Endothelial cell of umbilical vein (primary cell): ENCODE data around the gene INPP5A. TPM values are rescaled to one million over a fixed set of nuclear protein-coding genes. Genes with fewer than 3 reads are reported as not detected.

Source experiments
- BruUV-seq: library from RNA; stranded (reverse); fragments of 400-500 nt; replicated peaks from 2 replicates; lab custom pipeline; 2021; lab: Mats Ljungman, UMichigan
- CTCF ChIA-PET: fragments of 300-600, 350-600 bp; sonication (Branson Sonifier 250); formaldehyde crosslinking; loops from one replicate; lab custom pipeline; 2021; ENCODE audit warnings: antibody characterized with exemption, inconsistent platforms; lab: Charles Lee
- POLR2A ChIA-PET: fragments of 300-600, 350-600 bp; sonication (Branson Sonifier 250); formaldehyde crosslinking; loops from one replicate; lab custom pipeline; 2021; ENCODE audit warnings: antibody characterized with exemption, inconsistent platforms; lab: Charles Lee
- DNase-seq: peaks from one replicate; pipeline ENCODE4 v3.0.0-alpha.2; 2011; ENCODE audit warnings: low read depth, low spot score
- FAIRE-seq: peaks from 2 replicates; lab custom pipeline; 2011; peaks lifted over from hg19 to GRCh38; lab: Jason Lieb, UNC
- H2AFZ ChIP-seq: 2 replicates; pipeline ENCODE4 v1.6.0; 2012; ENCODE audit warnings: low read depth, low read length, control low read depth, inconsistent platforms
- H3K27ac ChIP-seq: 2 replicates; pipeline ENCODE4 v1.5.1; 2011; ENCODE audit warnings: low read depth, mild to moderate bottlenecking, control low read depth, low read length, moderate library complexity; ENCODE audit not compliant: insufficient read depth
- H3K27me3 ChIP-seq, 2 experiments: 2 replicates each; pipeline versions ENCODE4 v1.6.0 to v1.6.1; 2011; ENCODE audit warnings: low read length in 2 of 2, mixed read lengths in 1 of 2; ENCODE audit not compliant: control insufficient read depth in 2 of 2, insufficient read depth in 2 of 2
- H3K36me3 ChIP-seq, 2 experiments: 2 replicates in 1 of 2; 3 replicates in 1 of 2; pipeline ENCODE4 v1.5.1; 2011; ENCODE audit warnings: low read length in 2 of 2, mild to moderate bottlenecking in 1 of 2, moderate library complexity in 1 of 2; ENCODE audit not compliant: control insufficient read depth in 2 of 2, insufficient read depth in 2 of 2; ENCODE audit errors: extremely low read depth in 1 of 2
- H3K4me1 ChIP-seq: 3 replicates; pipeline ENCODE4 v1.5.1; 2011; ENCODE audit warnings: mild to moderate bottlenecking, low read length; ENCODE audit not compliant: control insufficient read depth, insufficient read depth; ENCODE audit errors: extremely low read depth
- H3K4me2 ChIP-seq: 2 replicates; pipeline ENCODE4 v1.6.1; 2011; ENCODE audit warnings: low read length, control low read depth, mixed read lengths; ENCODE audit not compliant: insufficient read depth
- H3K4me3 ChIP-seq, 3 experiments: fragments of 200-600 bp in 1 of 3; sonication (generic), shearing (Covaris generic) in 1 of 3; replicated peaks in 1 of 3; 2 replicates each; pipeline ENCODE4 v1.5.1; 2011 to 2016; ENCODE audit warnings: control low read depth in 3 of 3, low read length in 3 of 3, mild to moderate bottlenecking in 2 of 3, inconsistent platforms in 1 of 3, low read depth in 1 of 3, moderate library complexity in 1 of 3; ENCODE audit not compliant: insufficient read depth in 1 of 3
- H3K79me2 ChIP-seq: 2 replicates; pipeline ENCODE4 v1.6.0; 2012; ENCODE audit warnings: low read length, inconsistent platforms; ENCODE audit not compliant: control insufficient read depth, insufficient read depth
- H3K9ac ChIP-seq: replicated peaks from 2 replicates; pipeline ENCODE3; 2011; ENCODE audit warnings: low read length, control low read depth; ENCODE audit not compliant: insufficient read depth; ENCODE audit errors: extremely low read depth
- H3K9me1 ChIP-seq: replicated peaks from 3 replicates; pipeline ENCODE4 v1.6.0; 2011; ENCODE audit warnings: mild to moderate bottlenecking, low read length; ENCODE audit not compliant: control insufficient read depth, insufficient read depth; ENCODE audit errors: extremely low read depth
- H3K9me3 ChIP-seq: replicated peaks from 2 replicates; pipeline ENCODE4 v1.5.1; 2012; ENCODE audit warnings: low read length, inconsistent platforms; ENCODE audit not compliant: control insufficient read depth, insufficient read depth
- H4K20me1 ChIP-seq: replicated peaks from 2 replicates; pipeline ENCODE3; 2011; ENCODE audit warnings: mild to moderate bottlenecking, low read length; ENCODE audit not compliant: control insufficient read depth, insufficient read depth; ENCODE audit errors: extremely low read depth
- EZH2 ChIP-seq: IDR thresholded peaks from 2 replicates; pipeline ENCODE4 v1.6.1; 2012; ENCODE audit warnings: borderline replicate concordance, low read depth, mild to moderate bottlenecking, moderate library complexity, low read length, inconsistent platforms; ENCODE audit not compliant: severe bottlenecking
- FOS ChIP-seq: IDR thresholded peaks from 2 replicates; pipeline ENCODE4 v1.6.1; 2011; ENCODE audit warnings: mild to moderate bottlenecking, low read length, moderate library complexity, borderline replicate concordance; ENCODE audit not compliant: insufficient read depth
- GATA2 ChIP-seq: IDR thresholded peaks from 2 replicates; pipeline ENCODE4 v1.7.0; 2011; ENCODE audit warnings: low read depth, mild to moderate bottlenecking, moderate library complexity, mixed read lengths, low read length; ENCODE audit not compliant: insufficient read length, insufficient read depth
- JUN ChIP-seq: IDR thresholded peaks from 2 replicates; pipeline ENCODE4 v1.6.1; 2011; ENCODE audit warnings: borderline replicate concordance, low read depth; ENCODE audit not compliant: insufficient read length, insufficient read depth
- MYC ChIP-seq: IDR thresholded peaks from one replicate; pipeline ENCODE4 v1.6.1; 2011; ENCODE audit warnings: mild to moderate bottlenecking, low read depth, low read length
- POLR2A ChIP-seq: IDR thresholded peaks from 2 replicates; pipeline ENCODE4 v1.6.1; 2012; ENCODE audit warnings: low read depth, mild to moderate bottlenecking, control low read depth, low read length
- dilution Hi-C: fragments of 300-500 bp; cut with MboI; formaldehyde crosslinking; loops from one replicate; pipeline ENCODE4 v1.15.0; 2019; ENCODE audit warnings: low sequenced_read_pairs; ENCODE audit not compliant: extremely low pct_ligation_motif_present
- intact Hi-C: fragments of 100-400 bp; cut with micrococcal nuclease; formaldehyde crosslinking; loops from one replicate; pipeline ENCODE4 v1.10.0; 2022
- polyA plus RNA-seq, 4 experiments: library from polyadenylated mRNA; depleted of rRNA in 3 of 4; stranded (reverse) in 3 of 4; unstranded in 1 of 4; fragments of >200 nt; gene quantifications; 2 replicates each; pipeline versions ENCODE4 v1.2.1 to v1.2.3, GENCODE V29; 2011 to 2012; ENCODE audit warnings: missing spikeins in 1 of 4
- total RNA-seq: library from RNA; stranded (reverse); gene quantifications from 2 replicates; pipeline ENCODE4 v1.2.3, GENCODE V29; 2021
- TF ChIP-seq, protein P1 (sequence below), 2 donors: IDR thresholded peaks; 1 replicate in 1 of 2; 2 replicates in 1 of 2; pipeline ENCODE4 v1.5.1; 2011; ENCODE audit warnings: low read length in 2 of 2, mild to moderate bottlenecking in 2 of 2, moderate library complexity in 2 of 2, control low read depth in 1 of 2, inconsistent platforms in 1 of 2, low read depth in 1 of 2; ENCODE audit not compliant: insufficient read depth in 1 of 2; ENCODE audit errors: extremely low read depth in 1 of 2
- TF ChIP-seq, protein P2 (sequence below): IDR thresholded peaks from 2 replicates; pipeline ENCODE4 v1.6.1; 2011; ENCODE audit not compliant: insufficient read depth, insufficient read length

INPP5A gene
- total and polyA plus RNA-seq, 2 donors (not counting 3 experiments of a cell fraction or from before 2014, with no cell fraction given): 22.9 to 33.2 TPM

DNA sequence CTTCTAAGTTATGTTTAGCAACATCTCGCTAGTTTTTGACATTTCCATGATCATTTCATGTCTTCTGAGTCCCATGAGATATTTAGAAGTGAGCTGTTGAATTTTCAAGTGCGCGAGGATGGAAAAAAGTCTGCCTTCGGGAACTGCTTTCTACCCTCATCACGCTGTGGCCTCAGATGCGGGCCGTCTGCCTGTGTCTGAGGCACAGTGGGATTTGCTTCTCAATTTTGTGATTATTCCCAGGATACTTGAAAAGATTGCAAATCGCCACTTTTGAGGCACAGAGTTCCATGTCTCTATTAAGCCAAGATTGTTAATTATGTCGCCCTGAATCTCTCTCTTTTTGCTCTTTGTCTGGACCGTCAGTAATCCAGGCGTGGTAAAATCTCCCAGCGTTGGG, 279.1 kb downstream of the INPP5A start:
- H3K4me1 ChIP-seq: no peaks in the 10 kb centered on the region
- H3K9me3 ChIP-seq: no peaks in the 10 kb centered on the region
- no TSS peak for BruUV-seq
- no peak overlapping the region for H2AFZ ChIP-seq
- H3K27ac ChIP-seq: no peak overlapping the region
- no peak overlapping the region for H3K4me3 ChIP-seq
- H3K9me1 ChIP-seq: no peaks in the 10 kb centered on the region
- intact Hi-C loops (no loop called here), dilution Hi-C loops (no loop called here)
- DNase-seq: no peak
- no peak overlapping the region for H3K4me2 ChIP-seq
- no peak overlapping the region for H3K9ac ChIP-seq
- no peak for TF ChIP-seq EZH2
- no peak for TF ChIP-seq JUN
- TF ChIP-seq, protein P1, sequence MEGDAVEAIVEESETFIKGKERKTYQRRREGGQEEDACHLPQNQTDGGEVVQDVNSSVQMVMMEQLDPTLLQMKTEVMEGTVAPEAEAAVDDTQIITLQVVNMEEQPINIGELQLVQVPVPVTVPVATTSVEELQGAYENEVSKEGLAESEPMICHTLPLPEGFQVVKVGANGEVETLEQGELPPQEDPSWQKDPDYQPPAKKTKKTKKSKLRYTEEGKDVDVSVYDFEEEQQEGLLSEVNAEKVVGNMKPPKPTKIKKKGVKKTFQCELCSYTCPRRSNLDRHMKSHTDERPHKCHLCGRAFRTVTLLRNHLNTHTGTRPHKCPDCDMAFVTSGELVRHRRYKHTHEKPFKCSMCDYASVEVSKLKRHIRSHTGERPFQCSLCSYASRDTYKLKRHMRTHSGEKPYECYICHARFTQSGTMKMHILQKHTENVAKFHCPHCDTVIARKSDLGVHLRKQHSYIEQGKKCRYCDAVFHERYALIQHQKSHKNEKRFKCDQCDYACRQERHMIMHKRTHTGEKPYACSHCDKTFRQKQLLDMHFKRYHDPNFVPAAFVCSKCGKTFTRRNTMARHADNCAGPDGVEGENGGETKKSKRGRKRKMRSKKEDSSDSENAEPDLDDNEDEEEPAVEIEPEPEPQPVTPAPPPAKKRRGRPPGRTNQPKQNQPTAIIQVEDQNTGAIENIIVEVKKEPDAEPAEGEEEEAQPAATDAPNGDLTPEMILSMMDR (IDR thresholded peaks at IDR 0.05; ENCODE audit: extremely low read depth in 1 of 2, insufficient read depth in 1 of 2, low read depth in 1 of 2, low read length in 2 of 2): no peak
- TF ChIP-seq MYC: no peak
- TF ChIP-seq POLR2A: no peak
- TF ChIP-seq, protein P2, sequence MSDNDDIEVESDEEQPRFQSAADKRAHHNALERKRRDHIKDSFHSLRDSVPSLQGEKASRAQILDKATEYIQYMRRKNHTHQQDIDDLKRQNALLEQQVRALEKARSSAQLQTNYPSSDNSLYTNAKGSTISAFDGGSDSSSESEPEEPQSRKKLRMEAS: no peak
- no peak for TF ChIP-seq FOS
- no peak for TF ChIP-seq GATA2
- FAIRE-seq: no peak
- CTCF ChIA-PET: no interaction called here
- H4K20me1 ChIP-seq: no peaks in the 10 kb centered on the region
- no peaks in the 10 kb centered on the region for H3K79me2 ChIP-seq
- no peaks in the 10 kb centered on the region for H3K27me3 ChIP-seq
- no peaks in the 10 kb centered on the region for H3K36me3 ChIP-seq
- POLR2A ChIA-PET: no interaction called here
